Prostate gland (tissue), 2 donors: Measurements from ENCODE around the gene PSME1.

Experiments used
- CTCF ChIP-seq, 4 experiments: fragments of 200-600 bp in 2 of 4; fragments of 450-650 bp in 2 of 4; sonication (generic) in 2 of 4; IDR thresholded peaks; 1 replicate in 3 of 4; 2 replicates in 1 of 4; pipeline ENCODE4 v1.5.1; 2016 to 2019; ENCODE audit warnings: antibody characterized with exemption in 4 of 4, mild to moderate bottlenecking in 2 of 4, moderate library complexity in 2 of 4
- POLR2A ChIP-seq: fragments of 450-650 bp; IDR thresholded peaks from one replicate; pipeline ENCODE4 v1.6.1; 2016; ENCODE audit warnings: antibody characterized with exemption, mild to moderate bottlenecking
- POLR2AphosphoS5 ChIP-seq: sonication (generic); formaldehyde crosslinking; IDR thresholded peaks from one replicate; pipeline ENCODE4 v1.6.1; 2017; ENCODE audit warnings: antibody characterized with exemption

- TF ChIP-seq CTCF (IDR thresholded peaks at IDR 0.05) (no peak), POLR2A (no peak), POLR2AphosphoS5 (no peak)
These were observed 13.1 kb upstream of the PSME1 start for GRCh38 chr14:24122898-24123297.
